HG03565 (cell line): ENCODE measurements around the gene LMTK3.

Experiments
- ATAC-seq: cut with Tn5 transposase; IDR thresholded peaks from one replicate; pipeline ENCODE4 v1.9.1; 2021; ENCODE audit warnings: mild to moderate bottlenecking, moderate library complexity; ENCODE audit not compliant: unreplicated experiment

Gene LMTK3

DNA sequence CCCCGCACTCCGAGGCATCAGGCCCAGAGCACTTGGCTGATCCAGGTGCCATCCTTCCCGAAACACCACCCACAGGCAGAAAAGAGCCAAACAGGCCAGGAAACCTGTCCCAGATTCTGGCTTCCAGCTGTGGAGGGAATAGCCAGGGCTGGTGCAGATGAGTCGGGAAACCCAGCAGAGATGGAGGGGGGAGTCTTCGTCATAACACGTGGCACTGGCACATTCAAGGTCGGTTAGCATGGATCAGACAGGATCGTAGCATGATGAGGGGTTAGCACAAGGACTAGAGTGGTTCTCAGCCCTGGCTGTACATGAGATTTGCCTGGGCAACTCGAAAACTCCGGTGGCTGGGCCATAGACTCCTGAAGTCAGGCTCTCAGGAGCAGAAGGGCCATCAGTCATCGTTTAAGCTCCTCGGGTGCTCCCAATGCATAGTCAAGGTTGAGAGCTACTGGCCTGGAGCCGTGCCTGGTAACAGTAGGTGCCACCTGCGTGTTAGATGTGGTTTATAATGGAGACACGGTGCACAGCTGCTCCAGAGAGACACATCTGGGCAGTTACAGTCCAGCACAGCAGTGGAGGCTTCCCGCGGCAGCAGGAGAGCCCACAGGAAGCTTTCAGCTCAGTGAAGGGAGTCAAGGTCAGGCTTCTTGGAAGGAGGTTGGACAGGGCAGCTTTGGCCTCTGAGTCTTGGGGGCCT lies 36.1 kb downstream of the LMTK3 start:
- ATAC-seq = no peak

GRCh38 chr19:48474084-48474592 lies 37.5 kb downstream of the LMTK3 start:
- no peak for ATAC-seq

GRCh38 chr19:48473161-48473966 lies 38.3 kb downstream of the LMTK3 start:
- ATAC-seq = no peak

GRCh38 chr19:48471836-48472235 lies 39.8 kb downstream of the LMTK3 start:
- ATAC-seq = no peak

DNA sequence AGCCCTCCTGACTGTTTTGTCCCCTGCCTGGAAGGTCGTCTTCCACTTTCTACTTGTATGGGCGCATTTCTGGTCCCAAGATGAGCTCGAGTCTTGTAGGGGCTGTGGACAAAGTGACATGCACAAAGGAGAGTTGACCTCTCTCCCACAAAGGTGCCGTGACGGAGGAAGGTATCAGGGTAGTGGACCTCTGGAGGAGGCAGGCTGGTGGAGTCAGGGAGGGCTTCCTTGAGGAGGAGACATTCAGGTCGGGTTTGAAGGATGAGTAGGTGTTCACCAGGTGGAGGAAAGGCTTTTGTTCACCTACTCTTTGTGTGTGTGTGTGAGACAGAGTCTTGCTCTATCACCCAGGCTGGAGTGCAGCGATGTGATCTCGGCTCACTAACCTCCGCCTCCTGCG lies 40.8 kb downstream of the LMTK3 start:
- no peak for ATAC-seq

DNA sequence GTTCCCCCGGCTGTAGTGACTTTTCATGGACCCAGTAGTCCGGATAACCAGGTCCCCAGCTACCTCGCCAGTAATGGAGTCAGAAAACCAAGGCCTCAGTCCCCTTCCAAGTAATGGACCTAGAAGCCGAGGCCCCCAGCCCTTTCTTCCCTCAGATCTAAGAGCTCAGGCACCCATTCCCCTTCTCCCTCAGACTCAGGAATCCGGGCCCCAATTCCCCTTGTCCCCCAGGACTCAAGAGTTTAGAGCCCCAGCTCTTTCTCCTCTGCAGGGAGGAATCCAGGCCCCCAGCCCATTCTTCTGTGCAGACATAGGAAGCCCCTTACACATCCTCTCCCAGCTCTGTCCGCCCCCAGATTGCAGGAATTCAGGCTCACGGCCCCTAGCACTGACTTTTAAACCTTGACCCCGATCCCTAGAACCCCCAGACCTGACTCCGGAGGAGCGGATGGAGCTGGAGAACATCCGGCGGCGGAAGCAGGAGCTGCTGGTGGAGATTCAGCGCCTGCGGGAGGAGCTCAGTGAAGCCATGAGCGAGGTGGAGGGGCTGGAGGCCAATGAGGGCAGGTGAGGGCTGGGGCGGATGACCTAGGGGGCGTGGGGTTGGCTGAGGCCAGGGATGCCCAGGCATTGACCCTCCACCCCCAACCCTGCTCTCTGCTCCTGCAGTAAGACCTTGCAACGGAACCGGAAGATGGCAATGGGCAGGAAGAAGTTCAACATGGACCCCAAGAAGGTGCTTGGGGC lies 41.5 kb downstream of the LMTK3 start:
- ATAC-seq = no peak

DNA sequence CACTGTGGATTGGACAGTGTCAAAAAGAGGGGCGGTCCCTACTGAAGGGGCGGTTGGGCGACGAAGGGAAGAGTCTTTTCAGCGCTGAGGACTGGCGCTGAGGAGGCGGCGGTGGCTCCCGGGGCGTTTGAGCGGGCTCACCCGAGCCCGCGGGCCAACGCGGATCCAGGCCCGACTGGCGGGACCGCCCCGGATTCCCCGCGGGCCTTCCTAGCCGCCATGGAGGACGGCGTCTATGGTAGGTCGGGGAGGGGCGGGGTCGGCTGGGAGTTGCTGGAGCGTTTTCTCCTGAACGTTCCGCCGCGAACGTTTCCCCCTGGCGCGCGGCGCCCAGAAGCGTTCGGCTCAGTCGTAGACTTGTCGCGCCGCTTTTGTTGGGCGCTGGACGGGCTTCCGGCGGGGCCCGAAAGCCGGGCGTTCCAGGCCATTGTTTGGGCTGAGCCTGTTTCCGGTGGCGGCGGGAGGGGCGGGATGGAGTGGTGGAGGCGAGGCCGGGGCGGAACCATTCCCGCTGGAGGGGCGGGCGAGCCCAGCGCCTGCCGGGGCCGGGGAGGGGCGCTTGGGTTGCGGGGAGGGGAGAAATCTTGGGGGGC lies 42.2 kb downstream of the LMTK3 start, which contains the start of gene CYTH2:
Gene CYTH2 (plus strand): TSS at position 81 of the 593 bp plus-strand sequence. CDS start 139 bp downstream, at position 220.
- peak; percentile 2 for ATAC-seq

GRCh38 chr19:48468772-48469288 lies 42.8 kb downstream of the LMTK3 start:
- peak; percentile 88 for ATAC-seq

- no peak for ATAC-seq
Observed at GRCh38 chr19:48466561-48467325, 44.9 kb downstream of the LMTK3 start.

DNA sequence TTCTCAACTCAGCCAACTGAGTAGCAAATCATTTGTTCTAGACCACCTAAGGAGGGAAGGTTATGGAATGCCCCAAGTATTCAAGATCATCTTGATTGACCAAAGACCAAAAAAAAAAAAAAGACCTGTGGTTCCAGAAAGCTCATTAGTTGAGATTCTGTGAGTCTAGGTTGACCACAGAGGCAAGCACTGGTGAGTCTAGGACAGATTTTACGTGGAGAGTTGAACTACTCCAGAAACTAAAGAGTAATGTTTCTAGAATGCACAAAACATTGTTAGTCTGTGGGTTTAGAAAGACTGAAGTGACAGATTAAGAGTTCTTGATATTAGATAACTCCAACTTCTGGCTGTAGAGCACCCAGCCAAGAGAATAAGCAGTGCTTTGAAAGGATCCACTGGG lies 46.4 kb downstream of the LMTK3 start:
- ATAC-seq = no peak

DNA sequence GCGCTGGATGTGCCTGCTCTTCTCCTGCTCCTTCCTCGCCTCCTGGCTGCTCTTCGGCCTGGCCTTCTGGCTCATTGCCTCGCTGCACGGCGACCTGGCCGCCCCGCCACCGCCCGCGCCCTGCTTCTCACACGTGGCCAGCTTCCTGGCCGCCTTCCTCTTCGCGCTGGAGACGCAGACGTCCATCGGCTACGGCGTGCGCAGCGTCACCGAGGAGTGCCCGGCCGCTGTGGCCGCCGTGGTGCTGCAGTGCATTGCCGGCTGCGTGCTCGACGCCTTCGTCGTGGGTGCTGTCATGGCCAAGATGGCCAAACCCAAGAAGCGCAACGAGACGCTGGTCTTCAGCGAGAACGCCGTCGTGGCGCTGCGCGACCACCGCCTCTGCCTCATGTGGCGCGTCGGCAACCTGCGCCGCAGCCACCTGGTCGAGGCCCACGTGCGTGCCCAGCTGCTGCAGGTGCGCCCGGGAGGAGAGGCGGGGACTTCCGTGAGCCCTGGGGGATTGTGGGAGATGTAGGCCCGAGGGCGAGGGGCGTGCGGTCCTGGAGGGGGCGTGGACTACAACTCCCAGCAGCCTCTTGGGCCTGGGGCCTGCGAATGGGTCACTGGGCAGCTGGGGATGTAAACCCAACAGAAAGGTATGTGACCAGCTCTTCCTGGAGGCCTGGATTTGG lies 49.5 kb downstream of the LMTK3 start:
- ATAC-seq = no peak

GRCh38 chr19:48461651-48461981 lies 50.0 kb downstream of the LMTK3 start:
- ATAC-seq = no peak

DNA sequence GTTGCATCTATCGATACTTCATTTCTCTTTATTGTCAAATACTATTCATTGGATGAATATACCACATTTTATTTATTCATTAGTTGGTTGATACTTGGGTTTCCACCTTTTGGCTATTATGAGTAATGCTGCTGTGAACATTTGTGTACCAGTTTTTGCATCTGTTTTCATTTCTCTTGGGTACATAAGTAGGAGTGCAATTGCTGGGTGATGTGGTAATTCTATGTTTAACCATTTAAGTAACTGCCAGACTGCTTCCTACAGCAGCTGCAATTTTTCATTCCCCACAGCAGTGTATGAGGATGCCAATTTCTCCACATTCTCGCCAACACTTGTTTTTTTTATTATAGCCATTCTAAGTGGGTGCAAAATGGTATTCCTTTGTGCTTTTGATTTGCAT lies 53.6 kb downstream of the LMTK3 start:
- no peak for ATAC-seq

DNA sequence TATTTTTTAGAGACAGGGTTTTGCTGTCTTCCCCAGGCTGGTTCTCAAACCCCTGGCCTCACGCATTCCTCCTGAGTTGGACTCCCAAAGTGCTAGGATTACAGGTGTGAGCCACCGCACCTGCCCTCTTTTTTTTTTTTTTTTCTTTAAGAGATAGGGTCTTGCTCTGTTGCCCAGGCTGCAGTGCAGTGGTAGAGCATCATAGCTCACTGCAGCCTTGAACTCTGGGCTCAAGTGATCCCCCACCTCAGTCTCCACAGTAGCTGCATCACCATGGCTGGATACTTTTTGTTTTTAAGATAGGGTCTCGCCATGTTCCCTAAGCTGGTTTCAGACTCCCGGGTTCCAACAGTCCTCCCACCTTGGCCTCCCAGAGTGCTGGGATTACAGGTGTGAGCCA lies 54.8 kb downstream of the LMTK3 start:
- ATAC-seq = no peak

DNA sequence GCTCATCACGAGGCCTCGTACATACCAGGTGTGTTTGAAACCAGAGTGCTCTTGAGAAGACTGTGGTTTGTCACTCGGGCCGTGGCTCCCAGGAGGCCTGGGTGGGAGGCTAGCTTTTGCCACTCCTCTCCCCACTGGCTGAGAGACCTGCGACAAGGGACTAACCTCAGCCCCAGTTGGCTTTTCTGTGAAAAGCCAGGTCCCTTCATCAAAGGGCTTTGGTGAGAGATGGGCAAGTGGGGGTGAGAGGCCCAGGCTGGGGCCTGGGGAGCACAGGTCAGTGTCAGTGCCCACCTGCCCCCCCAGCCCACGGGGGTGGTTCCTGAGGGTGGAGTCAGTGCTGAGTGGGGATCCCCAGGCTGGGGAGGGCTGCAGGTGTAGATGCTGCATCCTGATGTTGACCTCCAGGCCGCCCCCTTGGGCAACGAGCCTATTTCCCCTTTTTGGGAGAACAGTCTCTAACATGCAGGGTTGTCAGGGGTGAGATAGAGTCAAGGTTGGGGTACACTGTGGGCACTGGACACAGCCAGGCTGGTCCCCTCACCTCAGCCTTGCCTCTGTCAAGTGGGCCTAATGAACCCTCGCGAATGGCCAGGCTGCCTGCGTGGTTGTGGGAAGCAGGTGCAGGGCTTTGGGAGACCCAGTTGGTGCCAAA lies 55.6 kb downstream of the LMTK3 start:
- no peak for ATAC-seq

DNA sequence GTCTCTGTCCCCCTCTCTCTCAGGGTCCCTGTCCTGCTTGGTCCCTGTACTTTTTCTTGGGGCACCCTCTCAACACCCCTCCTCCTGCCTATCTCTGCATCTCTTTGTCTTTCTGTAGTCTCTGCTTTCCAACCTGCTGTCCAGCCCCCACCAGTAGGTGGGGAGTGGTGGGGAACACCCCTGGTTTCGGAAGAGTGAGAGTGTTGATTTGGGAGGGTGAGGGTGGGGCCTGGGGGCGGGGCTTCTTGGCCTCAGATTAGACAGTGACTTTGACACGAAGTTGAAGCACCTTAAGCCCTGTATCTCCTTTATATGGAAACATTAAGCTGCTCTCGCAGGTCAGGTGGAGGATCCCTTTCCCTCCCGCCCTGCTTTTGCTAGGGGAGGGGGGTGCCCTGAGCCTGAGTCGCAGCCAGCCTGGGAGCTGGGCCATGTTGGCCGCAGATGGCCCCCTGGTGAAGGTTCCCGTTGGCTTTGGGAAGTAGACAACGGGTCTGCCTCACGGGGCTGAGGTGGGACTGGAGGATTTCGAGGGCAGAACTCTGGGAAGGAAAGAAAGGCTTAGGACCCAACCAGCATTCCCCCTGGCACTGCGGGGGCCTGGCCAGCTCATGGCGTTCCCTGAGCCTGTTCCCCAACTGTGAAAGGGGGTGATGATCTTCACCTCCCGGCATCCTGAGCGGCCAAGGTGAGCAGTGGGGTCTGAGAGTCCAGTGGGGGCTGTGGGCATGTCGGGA lies 56.3 kb downstream of the LMTK3 start, which contains the start of gene KCNJ14:
Gene KCNJ14 (plus strand): TSS at position 404 of the 737 bp plus-strand sequence. CDS start 6,151 bp downstream, outside the sequence.
- ATAC-seq = no peak

GRCh38 chr19:48454150-48454730 lies 57.4 kb downstream of the LMTK3 start:
- ATAC-seq = no peak
